Endothelial cell of umbilical vein (primary cell): ENCODE measurements around the gene DNAI7. TPM values are rescaled to one million over a fixed set of nuclear protein-coding genes. Genes with fewer than 3 reads are reported as not detected.

Experiments
- BruUV-seq: library from RNA; stranded (reverse); fragments of 400-500 nt; replicated peaks from 2 replicates; lab custom pipeline; 2021; lab: Mats Ljungman, UMichigan
- CTCF ChIA-PET: fragments of 300-600, 350-600 bp; sonication (Branson Sonifier 250); formaldehyde crosslinking; loops from one replicate; lab custom pipeline; 2021; ENCODE audit warnings: antibody characterized with exemption, inconsistent platforms; lab: Charles Lee
- POLR2A ChIA-PET: fragments of 300-600, 350-600 bp; sonication (Branson Sonifier 250); formaldehyde crosslinking; loops from one replicate; lab custom pipeline; 2021; ENCODE audit warnings: antibody characterized with exemption, inconsistent platforms; lab: Charles Lee
- DNase-seq: peaks from one replicate; pipeline ENCODE4 v3.0.0-alpha.2; 2011; ENCODE audit warnings: low read depth, low spot score
- FAIRE-seq: peaks from 2 replicates; lab custom pipeline; 2011; peaks lifted over from hg19 to GRCh38; lab: Jason Lieb, UNC
- H2AFZ ChIP-seq: 2 replicates; pipeline ENCODE4 v1.6.0; 2012; ENCODE audit warnings: low read depth, low read length, control low read depth, inconsistent platforms
- H3K27ac ChIP-seq: 2 replicates; pipeline ENCODE4 v1.5.1; 2011; ENCODE audit warnings: low read depth, mild to moderate bottlenecking, control low read depth, low read length, moderate library complexity; ENCODE audit not compliant: insufficient read depth
- H3K27me3 ChIP-seq, 2 experiments: 2 replicates each; pipeline versions ENCODE4 v1.6.0 to v1.6.1; 2011; ENCODE audit warnings: low read length in 2 of 2, mixed read lengths in 1 of 2; ENCODE audit not compliant: control insufficient read depth in 2 of 2, insufficient read depth in 2 of 2
- H3K36me3 ChIP-seq, 2 experiments: 2 replicates in 1 of 2; 3 replicates in 1 of 2; pipeline ENCODE4 v1.5.1; 2011; ENCODE audit warnings: low read length in 2 of 2, mild to moderate bottlenecking in 1 of 2, moderate library complexity in 1 of 2; ENCODE audit not compliant: control insufficient read depth in 2 of 2, insufficient read depth in 2 of 2; ENCODE audit errors: extremely low read depth in 1 of 2
- H3K4me1 ChIP-seq: 3 replicates; pipeline ENCODE4 v1.5.1; 2011; ENCODE audit warnings: mild to moderate bottlenecking, low read length; ENCODE audit not compliant: control insufficient read depth, insufficient read depth; ENCODE audit errors: extremely low read depth
- H3K4me2 ChIP-seq: 2 replicates; pipeline ENCODE4 v1.6.1; 2011; ENCODE audit warnings: low read length, control low read depth, mixed read lengths; ENCODE audit not compliant: insufficient read depth
- H3K4me3 ChIP-seq, 3 experiments: fragments of 200-600 bp in 1 of 3; sonication (generic), shearing (Covaris generic) in 1 of 3; replicated peaks in 1 of 3; 2 replicates each; pipeline ENCODE4 v1.5.1; 2011 to 2016; ENCODE audit warnings: control low read depth in 3 of 3, low read length in 3 of 3, mild to moderate bottlenecking in 2 of 3, inconsistent platforms in 1 of 3, low read depth in 1 of 3, moderate library complexity in 1 of 3; ENCODE audit not compliant: insufficient read depth in 1 of 3
- H3K79me2 ChIP-seq: 2 replicates; pipeline ENCODE4 v1.6.0; 2012; ENCODE audit warnings: low read length, inconsistent platforms; ENCODE audit not compliant: control insufficient read depth, insufficient read depth
- H3K9ac ChIP-seq: replicated peaks from 2 replicates; pipeline ENCODE3; 2011; ENCODE audit warnings: low read length, control low read depth; ENCODE audit not compliant: insufficient read depth; ENCODE audit errors: extremely low read depth
- H3K9me1 ChIP-seq: replicated peaks from 3 replicates; pipeline ENCODE4 v1.6.0; 2011; ENCODE audit warnings: mild to moderate bottlenecking, low read length; ENCODE audit not compliant: control insufficient read depth, insufficient read depth; ENCODE audit errors: extremely low read depth
- H3K9me3 ChIP-seq: replicated peaks from 2 replicates; pipeline ENCODE4 v1.5.1; 2012; ENCODE audit warnings: low read length, inconsistent platforms; ENCODE audit not compliant: control insufficient read depth, insufficient read depth
- H4K20me1 ChIP-seq: replicated peaks from 2 replicates; pipeline ENCODE3; 2011; ENCODE audit warnings: mild to moderate bottlenecking, low read length; ENCODE audit not compliant: control insufficient read depth, insufficient read depth; ENCODE audit errors: extremely low read depth
- CTCF ChIP-seq, 2 donors: IDR thresholded peaks; 1 replicate in 1 of 2; 2 replicates in 1 of 2; pipeline ENCODE4 v1.5.1; 2011; ENCODE audit warnings: low read length in 2 of 2, mild to moderate bottlenecking in 2 of 2, moderate library complexity in 2 of 2, control low read depth in 1 of 2, inconsistent platforms in 1 of 2, low read depth in 1 of 2; ENCODE audit not compliant: insufficient read depth in 1 of 2; ENCODE audit errors: extremely low read depth in 1 of 2
- EZH2 ChIP-seq: IDR thresholded peaks from 2 replicates; pipeline ENCODE4 v1.6.1; 2012; ENCODE audit warnings: borderline replicate concordance, low read depth, mild to moderate bottlenecking, moderate library complexity, low read length, inconsistent platforms; ENCODE audit not compliant: severe bottlenecking
- FOS ChIP-seq: IDR thresholded peaks from 2 replicates; pipeline ENCODE4 v1.6.1; 2011; ENCODE audit warnings: mild to moderate bottlenecking, low read length, moderate library complexity, borderline replicate concordance; ENCODE audit not compliant: insufficient read depth
- GATA2 ChIP-seq: IDR thresholded peaks from 2 replicates; pipeline ENCODE4 v1.7.0; 2011; ENCODE audit warnings: low read depth, mild to moderate bottlenecking, moderate library complexity, mixed read lengths, low read length; ENCODE audit not compliant: insufficient read length, insufficient read depth
- JUN ChIP-seq: IDR thresholded peaks from 2 replicates; pipeline ENCODE4 v1.6.1; 2011; ENCODE audit warnings: borderline replicate concordance, low read depth; ENCODE audit not compliant: insufficient read length, insufficient read depth
- MYC ChIP-seq: IDR thresholded peaks from one replicate; pipeline ENCODE4 v1.6.1; 2011; ENCODE audit warnings: mild to moderate bottlenecking, low read depth, low read length
- POLR2A ChIP-seq: IDR thresholded peaks from 2 replicates; pipeline ENCODE4 v1.6.1; 2012; ENCODE audit warnings: low read depth, mild to moderate bottlenecking, control low read depth, low read length
- POLR2AphosphoS5 ChIP-seq: IDR thresholded peaks from 2 replicates; pipeline ENCODE4 v1.6.1; 2012; ENCODE audit warnings: low read depth, mild to moderate bottlenecking, control low read depth, low read length, moderate library complexity; ENCODE audit not compliant: insufficient read depth
- dilution Hi-C: fragments of 300-500 bp; cut with MboI; formaldehyde crosslinking; loops from one replicate; pipeline ENCODE4 v1.15.0; 2019; ENCODE audit warnings: low sequenced_read_pairs; ENCODE audit not compliant: extremely low pct_ligation_motif_present
- intact Hi-C: fragments of 100-400 bp; cut with micrococcal nuclease; formaldehyde crosslinking; loops from one replicate; pipeline ENCODE4 v1.10.0; 2022
- polyA plus RNA-seq, 4 experiments: library from polyadenylated mRNA; depleted of rRNA in 3 of 4; stranded (reverse) in 3 of 4; unstranded in 1 of 4; fragments of >200 nt; gene quantifications; 2 replicates each; pipeline versions ENCODE4 v1.2.1 to v1.2.3, GENCODE V29; 2011 to 2012; ENCODE audit warnings: missing spikeins in 1 of 4
- total RNA-seq: library from RNA; stranded (reverse); gene quantifications from 2 replicates; pipeline ENCODE4 v1.2.3, GENCODE V29; 2021
- TF ChIP-seq, protein P1 (sequence below): IDR thresholded peaks from 2 replicates; pipeline ENCODE4 v1.6.1; 2011; ENCODE audit not compliant: insufficient read depth, insufficient read length

Gene DNAI7
- total and polyA plus RNA-seq, 2 donors (not counting 3 experiments of a cell fraction or from before 2014, with no cell fraction given): not detected

GRCh38 chr12:25190793-25191192, 4.2 kb downstream of the DNAI7 start:
- H3K4me1 ChIP-seq: peaks cover 9% of the 10 kb centered on the region
- no peaks in the 10 kb centered on the region for H3K27me3 ChIP-seq
- H3K4me3 ChIP-seq: no peak overlapping the region
- no peaks in the 10 kb centered on the region for H3K36me3 ChIP-seq
- TF ChIP-seq GATA2 (no peak), EZH2 (no peak), JUN (no peak), CTCF (IDR thresholded peaks at IDR 0.05; ENCODE audit: extremely low read depth in 1 of 2, insufficient read depth in 1 of 2, low read depth in 1 of 2, low read length in 2 of 2) (no peak), POLR2A (no peak), POLR2AphosphoS5 (no peak), MYC (no peak), FOS (no peak)
- TF ChIP-seq, protein P1, sequence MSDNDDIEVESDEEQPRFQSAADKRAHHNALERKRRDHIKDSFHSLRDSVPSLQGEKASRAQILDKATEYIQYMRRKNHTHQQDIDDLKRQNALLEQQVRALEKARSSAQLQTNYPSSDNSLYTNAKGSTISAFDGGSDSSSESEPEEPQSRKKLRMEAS: no peak
- H3K27ac ChIP-seq: no peak overlapping the region
- H3K4me2 ChIP-seq: no peak overlapping the region
- H3K79me2 ChIP-seq: no peaks in the 10 kb centered on the region
- DNase-seq (no peak), FAIRE-seq (peak; percentile 37)
- no peak overlapping the region for H3K9ac ChIP-seq
- ChIA-PET CTCF (interaction anchor here (0.7 kb wide), 1 partner anchor 36 kb away, joined by 3 read pairs; no protein-coding TSS in a partner anchor), POLR2A (no interaction called here)
- H3K9me3 ChIP-seq: no peaks in the 10 kb centered on the region
- no TSS peak for BruUV-seq
- no peaks in the 10 kb centered on the region for H3K9me1 ChIP-seq
- no peak overlapping the region for H2AFZ ChIP-seq
- dilution Hi-C loops: no loop called here
- intact Hi-C loops: no loop called here
- no peaks in the 10 kb centered on the region for H4K20me1 ChIP-seq
